Retinal pigment epithelial cell (primary cell): Measurements from ENCODE around the gene ENAM.
"Not testable (repeated sequence)": the region's sequence is repeated elsewhere in the genome, so short reads cannot be mapped to it uniquely, and the experiment has no call there.

ENCODE experiments used
- DNase-seq: peaks from one replicate; pipeline ENCODE4 v3.0.0-alpha.2; 2010; ENCODE audit warnings: low read depth
- H3K4me3 ChIP-seq: 2 replicates; pipeline ENCODE4 v1.5.1; 2011; ENCODE audit warnings: mild to moderate bottlenecking, low read length, control low read depth, moderate library complexity
- TF ChIP-seq, protein P1 (sequence below): conservative IDR thresholded peaks from 2 replicates; pipeline ENCODE4 v1.5.1; 2011; ENCODE audit warnings: low read depth, low read length, control low read depth, inconsistent platforms

Gene ENAM

DNA sequence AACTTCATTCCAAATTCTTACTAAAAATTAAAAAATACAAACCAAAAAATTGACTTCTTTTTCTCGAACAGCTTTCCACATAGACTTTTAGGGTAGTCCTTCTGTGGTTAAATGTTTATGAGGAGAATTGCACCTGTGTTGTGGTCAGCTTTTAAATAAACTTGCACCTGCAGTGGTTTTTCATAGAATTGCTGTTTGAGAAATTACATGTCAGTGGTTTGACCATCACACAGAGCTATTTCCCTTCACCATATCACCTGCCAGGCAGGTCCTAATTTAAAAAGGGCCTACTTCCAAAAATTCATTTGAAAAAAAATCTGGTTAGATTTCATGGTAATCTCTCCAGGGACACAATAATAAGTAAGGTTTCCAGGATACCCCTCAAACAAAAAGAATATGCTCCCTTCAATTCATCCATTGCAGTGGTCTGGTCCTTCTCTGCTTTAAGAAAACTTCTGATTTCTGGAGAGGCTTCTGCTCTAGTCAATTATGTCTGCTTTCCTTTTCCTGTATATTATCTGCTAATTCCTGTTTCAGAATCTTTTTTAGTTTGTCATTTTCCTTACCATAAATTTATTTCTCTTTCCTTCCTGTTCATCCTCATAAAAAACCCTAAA, 49.9 kb downstream of the ENAM start:
- no peak overlapping the region for H3K4me3 ChIP-seq
- TF ChIP-seq, protein P1, sequence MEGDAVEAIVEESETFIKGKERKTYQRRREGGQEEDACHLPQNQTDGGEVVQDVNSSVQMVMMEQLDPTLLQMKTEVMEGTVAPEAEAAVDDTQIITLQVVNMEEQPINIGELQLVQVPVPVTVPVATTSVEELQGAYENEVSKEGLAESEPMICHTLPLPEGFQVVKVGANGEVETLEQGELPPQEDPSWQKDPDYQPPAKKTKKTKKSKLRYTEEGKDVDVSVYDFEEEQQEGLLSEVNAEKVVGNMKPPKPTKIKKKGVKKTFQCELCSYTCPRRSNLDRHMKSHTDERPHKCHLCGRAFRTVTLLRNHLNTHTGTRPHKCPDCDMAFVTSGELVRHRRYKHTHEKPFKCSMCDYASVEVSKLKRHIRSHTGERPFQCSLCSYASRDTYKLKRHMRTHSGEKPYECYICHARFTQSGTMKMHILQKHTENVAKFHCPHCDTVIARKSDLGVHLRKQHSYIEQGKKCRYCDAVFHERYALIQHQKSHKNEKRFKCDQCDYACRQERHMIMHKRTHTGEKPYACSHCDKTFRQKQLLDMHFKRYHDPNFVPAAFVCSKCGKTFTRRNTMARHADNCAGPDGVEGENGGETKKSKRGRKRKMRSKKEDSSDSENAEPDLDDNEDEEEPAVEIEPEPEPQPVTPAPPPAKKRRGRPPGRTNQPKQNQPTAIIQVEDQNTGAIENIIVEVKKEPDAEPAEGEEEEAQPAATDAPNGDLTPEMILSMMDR: no peak
- no peak for DNase-seq

DNA sequence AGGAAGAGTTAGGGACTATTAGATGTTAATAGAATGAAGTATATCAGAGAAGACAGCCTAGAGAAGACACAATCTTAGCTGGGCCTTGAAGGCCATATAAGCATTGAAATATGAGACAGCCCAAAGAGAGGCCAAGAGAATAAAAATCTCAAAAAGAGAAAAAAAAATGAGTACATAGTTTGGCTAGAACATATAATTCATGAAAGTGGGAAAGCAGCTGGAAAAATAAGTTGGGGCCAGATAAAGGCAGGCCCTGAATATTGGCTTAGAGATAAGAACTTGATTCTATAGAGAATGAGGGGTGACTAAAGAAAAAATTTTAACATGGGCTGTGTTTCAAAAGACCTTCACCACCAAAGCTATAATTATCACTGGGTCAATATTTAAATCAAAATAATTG, 52.4 kb downstream of the ENAM start:
- no peak for DNase-seq
- no peak overlapping the region for H3K4me3 ChIP-seq
- TF ChIP-seq, protein P1: no peak

DNA sequence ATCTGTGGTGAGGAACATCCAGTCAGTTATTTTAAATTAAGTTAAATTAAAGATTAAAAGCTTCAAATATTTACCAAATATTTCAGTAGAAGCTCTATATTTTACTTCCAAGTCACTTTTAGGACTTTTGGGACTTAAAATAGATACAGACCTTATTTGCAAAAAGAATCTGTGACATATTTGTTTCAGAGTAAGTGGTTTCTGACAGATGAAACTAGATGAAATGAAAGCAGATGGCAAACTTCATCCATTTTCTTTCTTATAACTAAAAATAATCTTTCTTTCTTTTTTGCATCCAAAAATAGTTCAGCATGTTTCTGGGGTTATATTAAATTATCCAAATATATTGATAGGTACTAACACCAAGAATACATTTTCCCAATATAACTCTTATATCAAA, 53.2 kb downstream of the ENAM start:
- no peak for DNase-seq
- TF ChIP-seq, protein P1: no peak

DNA sequence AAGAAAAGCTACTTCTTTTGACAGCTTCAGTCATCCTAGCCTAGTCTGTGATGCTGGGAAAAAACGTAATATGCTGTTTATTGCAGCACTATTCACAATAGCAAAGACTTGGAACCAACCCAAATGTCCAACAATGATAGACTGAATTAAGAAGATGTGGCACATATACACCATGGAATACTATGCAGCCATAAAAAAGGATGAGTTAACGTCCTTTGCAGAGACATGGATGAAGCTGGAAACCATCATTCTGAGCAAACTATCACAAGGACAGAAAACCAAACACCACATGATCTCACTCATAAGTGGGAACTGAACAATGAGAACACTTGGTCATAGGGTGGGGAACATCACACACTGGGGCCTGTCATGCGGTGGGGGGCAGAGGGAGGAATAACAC, 53.6 kb downstream of the ENAM start:
- not testable (repeated sequence) for DNase-seq, H3K4me3 ChIP-seq

More for the DNA sequence above, 53.2 kb downstream of the ENAM start:
- no peak overlapping the region for H3K4me3 ChIP-seq

DNA sequence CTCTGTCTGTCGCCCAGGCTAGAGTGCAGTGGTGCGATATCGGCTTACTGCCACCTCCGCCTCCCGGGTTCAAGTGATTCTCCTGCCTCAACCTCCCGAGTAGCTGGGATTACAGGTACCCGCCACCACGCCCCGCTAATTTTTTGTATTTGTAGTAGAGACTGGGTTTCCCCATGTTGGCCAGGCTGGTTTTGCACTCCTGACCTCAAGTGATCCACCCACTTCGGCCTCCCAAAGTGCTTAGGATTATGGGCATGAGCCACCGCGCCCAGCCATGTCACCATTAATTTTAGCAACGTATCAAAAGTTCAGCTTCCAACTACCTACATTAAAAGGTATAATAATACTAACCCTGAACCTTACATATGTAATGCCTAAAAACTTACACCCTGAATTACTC, 58.8 kb downstream of the ENAM start:
- DNase-seq: no peak
- H3K4me3 ChIP-seq: peak overlapping the region; percentile 98
- TF ChIP-seq, protein P1: no peak

DNA sequence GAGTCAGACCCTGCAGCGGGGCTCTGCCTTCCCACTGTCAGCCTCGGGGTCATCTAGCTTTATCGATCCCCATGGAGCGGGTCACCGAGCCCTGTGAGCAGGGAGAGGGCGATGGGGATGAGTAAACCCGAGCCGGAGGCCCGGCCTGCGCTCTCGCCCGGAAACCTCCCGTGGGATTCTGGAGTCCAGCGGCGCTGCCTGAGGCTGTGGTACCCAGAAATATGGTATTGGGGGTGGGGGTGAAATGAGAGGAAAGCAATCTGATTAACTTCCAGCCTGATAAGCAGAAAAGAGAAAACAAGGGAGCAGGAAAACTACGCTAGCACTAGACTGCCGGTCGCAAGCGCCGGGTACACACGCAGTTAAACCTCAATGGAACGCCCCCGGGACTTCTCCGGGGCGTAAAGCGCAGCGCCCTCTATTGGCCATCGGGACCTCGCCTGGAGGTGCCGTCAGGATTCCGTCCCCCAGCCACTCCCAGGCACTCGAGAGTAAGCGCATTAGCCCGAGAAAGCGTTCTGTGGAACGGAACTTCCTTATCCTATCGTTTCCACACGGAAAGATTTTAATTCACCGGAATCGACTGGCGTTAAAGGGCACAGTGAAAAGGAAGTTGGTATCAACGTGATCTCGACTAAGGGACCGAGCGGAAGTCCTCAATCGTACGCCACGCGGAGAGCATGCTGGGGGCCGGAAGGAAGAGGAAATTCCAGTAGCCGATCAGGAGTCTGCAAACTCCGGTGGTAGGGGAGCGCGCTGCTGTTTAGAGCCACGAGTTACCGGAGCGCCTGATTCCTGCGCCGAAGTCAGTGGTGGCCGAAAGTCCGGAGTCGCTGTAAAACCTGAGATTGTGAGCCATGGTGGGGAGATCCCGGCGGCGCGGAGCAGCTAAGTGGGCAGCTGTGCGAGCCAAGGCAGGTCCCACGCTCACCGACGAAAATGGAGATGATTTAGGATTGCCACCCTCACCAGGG, 59.6 kb downstream of the ENAM start, which contains the start of gene UTP3:
TSS of gene UTP3 (plus strand) at position 712 of the 974 bp plus-strand sequence. CDS start at position 858, 146 bp downstream.
- DNase-seq: peak; percentile 98
- H3K4me3 ChIP-seq: peak within 1 kb of the TSS; percentile 98
- TF ChIP-seq, protein P1: peak; percentile 96

DNA sequence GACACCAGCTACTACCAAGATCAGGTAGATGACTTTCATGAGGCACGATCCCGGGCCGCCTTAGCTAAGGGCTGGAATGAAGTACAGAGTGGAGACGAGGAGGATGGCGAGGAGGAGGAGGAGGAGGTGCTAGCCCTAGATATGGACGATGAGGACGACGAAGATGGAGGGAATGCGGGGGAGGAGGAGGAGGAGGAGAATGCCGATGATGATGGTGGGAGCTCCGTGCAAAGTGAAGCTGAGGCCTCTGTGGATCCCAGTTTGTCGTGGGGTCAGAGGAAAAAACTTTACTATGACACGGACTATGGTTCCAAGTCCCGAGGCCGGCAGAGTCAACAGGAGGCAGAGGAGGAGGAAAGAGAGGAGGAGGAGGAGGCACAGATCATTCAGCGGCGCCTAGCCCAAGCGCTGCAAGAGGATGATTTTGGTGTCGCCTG, 60.3 kb downstream of the ENAM start:
- peak overlapping the region; percentile 98 for H3K4me3 ChIP-seq
- TF ChIP-seq, protein P1: no peak

More for the DNA sequence above, 60.3 kb downstream of the ENAM start:
- DNase-seq: no peak
